Mammary epithelial cell (primary cell): Measurements from ENCODE around the gene ACKR3.

Experiments used
- CTCF ChIP-seq, 2 donors: IDR thresholded peaks in 1 of 2; conservative IDR thresholded peaks in 1 of 2; 2 replicates each; pipeline ENCODE4 v1.5.1; 2011 to 2012; ENCODE audit warnings: inconsistent platforms in 2 of 2, low read length in 2 of 2, mild to moderate bottlenecking in 2 of 2, control low read depth in 1 of 2, low read depth in 1 of 2; ENCODE audit not compliant: insufficient read depth in 1 of 2; ENCODE audit errors: extremely low read depth in 1 of 2
- EZH2 ChIP-seq: IDR thresholded peaks from 2 replicates; pipeline ENCODE4 v1.6.1; 2012; ENCODE audit warnings: low read length, inconsistent platforms, borderline replicate concordance

DNA sequence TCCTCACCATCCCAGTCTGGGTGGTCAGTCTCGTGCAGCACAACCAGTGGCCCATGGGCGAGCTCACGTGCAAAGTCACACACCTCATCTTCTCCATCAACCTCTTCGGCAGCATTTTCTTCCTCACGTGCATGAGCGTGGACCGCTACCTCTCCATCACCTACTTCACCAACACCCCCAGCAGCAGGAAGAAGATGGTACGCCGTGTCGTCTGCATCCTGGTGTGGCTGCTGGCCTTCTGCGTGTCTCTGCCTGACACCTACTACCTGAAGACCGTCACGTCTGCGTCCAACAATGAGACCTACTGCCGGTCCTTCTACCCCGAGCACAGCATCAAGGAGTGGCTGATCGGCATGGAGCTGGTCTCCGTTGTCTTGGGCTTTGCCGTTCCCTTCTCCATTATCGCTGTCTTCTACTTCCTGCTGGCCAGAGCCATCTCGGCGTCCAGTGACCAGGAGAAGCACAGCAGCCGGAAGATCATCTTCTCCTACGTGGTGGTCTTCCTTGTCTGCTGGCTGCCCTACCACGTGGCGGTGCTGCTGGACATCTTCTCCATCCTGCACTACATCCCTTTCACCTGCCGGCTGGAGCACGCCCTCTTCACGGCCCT, 11.2 kb downstream of the ACKR3 start:
- TF ChIP-seq CTCF (conservative IDR thresholded peaks at IDR 0.05 in 1 of 2, IDR thresholded peaks at IDR 0.05 in 1 of 2; ENCODE audit: extremely low read depth in 1 of 2, insufficient read depth in 1 of 2, low read depth in 1 of 2, low read length in 2 of 2) (no peak), EZH2 (no peak)
